Transverse colon (tissue), 4 donors: ENCODE data around the gene CFAP97D2. TPM values are rescaled to one million over a fixed set of nuclear protein-coding genes. Genes with fewer than 3 reads are reported as not detected.
"Not testable (repeated sequence)": the region's sequence is repeated elsewhere in the genome, so short reads cannot be mapped to it uniquely, and the experiment has no call there.

ENCODE experiments used
- DNase-seq: peaks from one replicate; pipeline ENCODE4 v3.0.0-alpha.2; 2019
- H3K27ac ChIP-seq, 4 donors: fragments of 200-600 bp; sonication (generic); 2 replicates each; pipeline ENCODE4 v1.5.1; 2016 to 2018; ENCODE audit warnings: inconsistent platforms in 4 of 4
- H3K27me3 ChIP-seq: fragments of 200-600 bp; sonication (generic); 2 replicates; pipeline ENCODE4 v1.5.1; 2017; ENCODE audit warnings: inconsistent platforms
- H3K36me3 ChIP-seq, 4 donors: fragments of 200-600 bp; sonication (generic); 2 replicates each; pipeline ENCODE4 v1.5.1; 2017 to 2019; ENCODE audit warnings: inconsistent platforms in 4 of 4
- H3K4me1 ChIP-seq, 4 donors: fragments of 200-600 bp; sonication (generic); 2 replicates each; pipeline ENCODE4 v1.5.1; 2017 to 2020; ENCODE audit warnings: inconsistent platforms in 4 of 4
- H3K4me3 ChIP-seq, 4 donors: fragments of 200-600 bp; sonication (generic); 1 replicate in 1 of 4; 2 replicates in 3 of 4; pipeline versions ENCODE4 v1.5.1 to v1.6.1; 2017 to 2019; ENCODE audit warnings: inconsistent platforms in 4 of 4
- H3K9me3 ChIP-seq, 2 donors: fragments of 200-600 bp; sonication (generic); 2 replicates each; pipeline ENCODE4 v1.5.1; 2017 to 2019; ENCODE audit warnings: inconsistent platforms in 2 of 2
- EP300 ChIP-seq: sonication (generic); formaldehyde crosslinking; IDR thresholded peaks from one replicate; pipeline ENCODE4 v1.6.1; 2017; ENCODE audit warnings: antibody characterized with exemption, low read depth
- POLR2A ChIP-seq: fragments of 450-650 bp; IDR thresholded peaks from one replicate; pipeline ENCODE4 v1.6.1; 2016; ENCODE audit warnings: antibody characterized with exemption, mild to moderate bottlenecking, moderate library complexity
- POLR2AphosphoS5 ChIP-seq, 3 donors: sonication (generic); formaldehyde crosslinking; IDR thresholded peaks; one replicate each; pipeline ENCODE4 v1.6.1; 2016; ENCODE audit warnings: antibody characterized with exemption in 3 of 3
- WGBS, 2 donors: methylation state at CpG; one replicate each; pipeline ENCODE4 v1.1.5; 2018; ENCODE audit warnings: low coverage in 1 of 2; 5-methylcytosine and 5-hydroxymethylcytosine counted together
- in situ Hi-C, 4 donors: fragments of 200-750 bp; cut with MboI; loops; one replicate each; pipeline versions ENCODE4 v1.15.0 to v1.15.1; 2017; ENCODE audit warnings: low sequenced_read_pairs in 3 of 4, low pct_ligation_motif_present in 1 of 4, low pct_unique_long_range_greater_than_20kb in 1 of 4
- intact Hi-C: fragments of 100-400 bp; cut with DNase I; formaldehyde crosslinking; loops from one replicate; pipeline ENCODE4 v1.15.1; 2023; ENCODE audit warnings: low total_unique reads
- total RNA-seq, 4 donors: library from RNA; depleted of rRNA; stranded (reverse); fragments of >200 nt; gene quantifications; one replicate each; pipeline ENCODE4 v1.1.0, GENCODE V29; 2016
- TF ChIP-seq, protein P1 (sequence below), 5 experiments: fragments of 200-600 bp in 3 of 5; fragments of 450-650 bp in 2 of 5; sonication (generic) in 3 of 5; IDR thresholded peaks; 1 replicate in 2 of 5; 2 replicates in 3 of 5; pipeline ENCODE4 v1.5.1; 2016 to 2017; ENCODE audit warnings: antibody characterized with exemption in 5 of 5, inconsistent platforms in 3 of 5, mild to moderate bottlenecking in 2 of 5, moderate library complexity in 1 of 5

Gene CFAP97D2
- total RNA-seq, 4 donors from 2014 or later = not detected

- 59 to 60% methylated on average over 4 to 8 of the region's 8 CpGs for WGBS, 2 donors
- Histone ChIP-seq H3K36me3 (no peaks in the 10 kb centered on the region), H3K27me3 (no peaks in the 10 kb centered on the region), H3K4me1 (peaks cover 7 to 25% (median 17%) of the 10 kb centered on the region in 4 donors), H3K27ac (peak overlapping the region in 1 of 4 donors; percentile 17), H3K9me3 (no peaks in the 10 kb centered on the region), H3K4me3 (no peak overlapping the region)
- TF ChIP-seq POLR2AphosphoS5 (IDR thresholded peaks at IDR 0.05) = peak in 1 of 3 donors; percentile 18
- TF ChIP-seq, protein P1, sequence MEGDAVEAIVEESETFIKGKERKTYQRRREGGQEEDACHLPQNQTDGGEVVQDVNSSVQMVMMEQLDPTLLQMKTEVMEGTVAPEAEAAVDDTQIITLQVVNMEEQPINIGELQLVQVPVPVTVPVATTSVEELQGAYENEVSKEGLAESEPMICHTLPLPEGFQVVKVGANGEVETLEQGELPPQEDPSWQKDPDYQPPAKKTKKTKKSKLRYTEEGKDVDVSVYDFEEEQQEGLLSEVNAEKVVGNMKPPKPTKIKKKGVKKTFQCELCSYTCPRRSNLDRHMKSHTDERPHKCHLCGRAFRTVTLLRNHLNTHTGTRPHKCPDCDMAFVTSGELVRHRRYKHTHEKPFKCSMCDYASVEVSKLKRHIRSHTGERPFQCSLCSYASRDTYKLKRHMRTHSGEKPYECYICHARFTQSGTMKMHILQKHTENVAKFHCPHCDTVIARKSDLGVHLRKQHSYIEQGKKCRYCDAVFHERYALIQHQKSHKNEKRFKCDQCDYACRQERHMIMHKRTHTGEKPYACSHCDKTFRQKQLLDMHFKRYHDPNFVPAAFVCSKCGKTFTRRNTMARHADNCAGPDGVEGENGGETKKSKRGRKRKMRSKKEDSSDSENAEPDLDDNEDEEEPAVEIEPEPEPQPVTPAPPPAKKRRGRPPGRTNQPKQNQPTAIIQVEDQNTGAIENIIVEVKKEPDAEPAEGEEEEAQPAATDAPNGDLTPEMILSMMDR (IDR thresholded peaks at IDR 0.05) = no peak
- intact Hi-C loops = no loop called here
- in situ Hi-C loops = no loop called here
- peak; percentile 64 for DNase-seq
These were observed 30.6 kb upstream of the CFAP97D2 start for GRCh38 chr13:114148521-114148855.

DNA sequence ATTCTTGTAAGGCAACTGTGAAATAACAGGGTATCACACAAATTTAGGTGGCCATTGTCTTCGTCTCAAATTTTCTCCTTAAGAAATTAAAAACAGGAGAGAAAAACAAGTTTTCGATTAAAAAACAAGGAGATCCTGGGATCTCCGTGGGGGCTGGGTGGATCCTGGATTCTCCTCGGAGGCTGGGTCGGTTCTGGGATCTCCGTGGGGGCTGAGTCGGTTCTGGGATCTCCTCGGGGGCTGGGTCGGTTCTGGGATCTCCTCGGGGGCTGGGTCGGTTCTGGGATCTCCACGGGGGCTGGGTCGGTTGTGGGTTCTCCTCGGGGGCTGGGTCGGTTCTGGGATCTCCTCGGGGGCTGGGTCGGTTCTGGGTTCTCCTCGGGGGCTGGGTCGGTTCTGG, 30.2 kb upstream of the CFAP97D2 start:
- 81 to 86% methylated on average over 12 to 19 of the region's 19 CpGs for WGBS, 2 donors
- H3K36me3 ChIP-seq = not testable (repeated sequence)

GRCh38 chr13:114149774-114150740, 29.0 kb upstream of the CFAP97D2 start:
- intact Hi-C loops = no loop called here
- TF ChIP-seq POLR2A (no peak), EP300 (no peak), POLR2AphosphoS5 (IDR thresholded peaks at IDR 0.05) (no peak)
- TF ChIP-seq, protein P1 (IDR thresholded peaks at IDR 0.05) = no peak
- Histone ChIP-seq H3K4me1 (peaks cover 3 to 19% (median 11%) of the 10 kb centered on the region in 4 donors), H3K27me3 (no peaks in the 10 kb centered on the region), H3K27ac (no peak overlapping the region), H3K9me3 (no peaks in the 10 kb centered on the region), H3K36me3 (no peaks in the 10 kb centered on the region), H3K4me3 (no peak overlapping the region)
- in situ Hi-C loops = no loop called here
- 66 to 75% methylated on average over 2 to 12 of the region's 12 CpGs for WGBS, 2 donors
- DNase-seq = no peak

More for the DNA sequence above, 30.2 kb upstream of the CFAP97D2 start:
- H3K4me1 ChIP-seq = peaks cover 7 to 21% (median 14%) of the 10 kb centered on the region in 4 donors
- intact Hi-C loops, H3K9me3 ChIP-seq, H3K27me3 ChIP-seq, H3K4me3 ChIP-seq, in situ Hi-C loops, DNase-seq, H3K27ac ChIP-seq: not testable (repeated sequence)

DNA sequence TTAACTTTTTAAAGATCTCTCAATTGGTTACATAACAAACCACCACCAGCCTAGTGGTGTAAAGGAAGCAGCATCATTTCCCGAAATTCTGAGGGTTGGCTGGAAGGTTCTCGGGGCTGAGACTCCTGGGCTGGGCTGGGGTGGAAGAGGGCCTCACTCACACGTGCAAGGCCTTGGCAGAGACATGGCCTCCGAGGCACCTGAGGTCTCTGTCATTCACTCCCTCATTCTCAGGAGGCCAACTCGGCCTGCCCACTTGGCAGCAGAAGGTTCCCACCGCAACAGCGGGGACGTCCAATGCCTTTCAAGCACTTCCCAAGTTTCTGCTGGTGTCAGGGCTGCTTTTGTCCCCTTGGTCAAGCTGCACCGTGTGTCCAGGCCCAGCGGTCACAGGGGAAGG, 28.0 kb upstream of the CFAP97D2 start:
- Histone ChIP-seq H3K4me1 (peaks cover 3 to 19% (median 11%) of the 10 kb centered on the region in 4 donors), H3K4me3 (no peak overlapping the region), H3K9me3 (no peaks in the 10 kb centered on the region), H3K36me3 (no peaks in the 10 kb centered on the region), H3K27ac (peak overlapping the region; percentile 73 to 82 (median 82)), H3K27me3 (no peaks in the 10 kb centered on the region)
- in situ Hi-C loops (no loop called here), intact Hi-C loops (no loop called here)
- TF ChIP-seq EP300 (no peak), POLR2A (no peak), POLR2AphosphoS5 (IDR thresholded peaks at IDR 0.05) (no peak)
- TF ChIP-seq, protein P1 (IDR thresholded peaks at IDR 0.05) = no peak
- 69% methylated on average over 10 of the region's 10 CpGs; no CpG with 5 or more reads in 1 of the 2 donors for WGBS, 2 donors
- DNase-seq = no peak
